A549 treated with AZD2906 at 1 μM for 4 hours (cell line): ENCODE results near the gene CHD9NB. TPM values are rescaled to one million over a fixed set of nuclear protein-coding genes. Genes with fewer than 3 reads are reported as not detected.

Source experiments
- total RNA-seq: library from RNA; stranded (reverse); fragments of 200-300 nt; extraction: Qiagen RNA extraction; gene quantifications from 5 replicates; pipeline ENCODE4 v1.2.3, GENCODE V29; 2022

CHD9NB gene
- total RNA-seq, result 0.88 to 1.3 TPM (median 1.1 TPM) in 5 replicates

DNA sequence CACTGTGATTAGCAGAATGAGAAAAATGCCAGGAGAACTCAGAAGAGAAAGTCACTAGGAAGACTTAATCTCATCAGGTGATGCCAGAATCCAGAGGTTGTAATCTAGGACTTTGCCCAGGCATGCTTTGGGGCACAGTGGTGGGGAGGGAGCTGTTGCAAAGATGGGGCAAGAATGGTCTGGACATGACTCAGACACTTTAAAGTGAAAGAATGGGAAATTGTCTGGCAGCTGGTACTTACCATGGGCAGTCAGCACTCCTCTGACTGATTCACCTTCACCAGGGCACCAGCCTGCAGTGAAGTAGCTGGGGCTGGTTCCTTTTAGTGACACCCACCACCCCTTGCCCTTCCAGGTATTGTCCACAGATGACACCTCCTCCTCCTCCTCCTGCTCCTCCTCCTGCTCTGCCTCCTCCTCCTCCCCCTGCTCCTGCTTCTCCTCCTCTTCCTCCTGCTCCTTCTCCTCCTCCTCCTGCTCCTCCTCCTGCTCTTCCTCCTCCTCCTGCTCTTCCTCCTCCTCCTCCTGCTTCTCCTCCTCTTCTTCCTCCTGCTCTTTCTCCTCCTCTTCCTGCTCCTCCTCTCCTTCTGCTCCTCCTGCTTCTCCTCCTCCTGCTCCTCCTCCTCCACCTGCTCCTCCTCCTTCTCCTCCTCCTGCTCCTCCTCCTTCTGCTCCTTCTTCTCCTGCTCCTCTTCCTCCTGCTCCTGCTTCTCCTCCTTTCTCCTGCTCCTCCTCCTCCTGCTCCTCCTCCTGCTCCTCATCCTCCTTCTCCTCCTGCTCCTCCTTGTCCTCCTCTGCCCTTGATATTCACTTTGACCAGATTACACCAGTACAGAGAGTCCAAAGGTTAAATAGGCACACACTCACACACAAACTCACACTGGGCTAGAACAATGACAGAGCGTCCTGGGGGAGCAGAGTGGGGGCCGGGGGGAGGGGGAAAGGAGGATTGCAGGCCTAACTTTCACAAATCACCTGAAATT, at the start of gene CHD9NB:
TSS of gene CHD9NB (minus strand) at position 379 of the 983 bp plus-strand sequence. CDS start 8,739 bp downstream, outside the sequence.

DNA sequence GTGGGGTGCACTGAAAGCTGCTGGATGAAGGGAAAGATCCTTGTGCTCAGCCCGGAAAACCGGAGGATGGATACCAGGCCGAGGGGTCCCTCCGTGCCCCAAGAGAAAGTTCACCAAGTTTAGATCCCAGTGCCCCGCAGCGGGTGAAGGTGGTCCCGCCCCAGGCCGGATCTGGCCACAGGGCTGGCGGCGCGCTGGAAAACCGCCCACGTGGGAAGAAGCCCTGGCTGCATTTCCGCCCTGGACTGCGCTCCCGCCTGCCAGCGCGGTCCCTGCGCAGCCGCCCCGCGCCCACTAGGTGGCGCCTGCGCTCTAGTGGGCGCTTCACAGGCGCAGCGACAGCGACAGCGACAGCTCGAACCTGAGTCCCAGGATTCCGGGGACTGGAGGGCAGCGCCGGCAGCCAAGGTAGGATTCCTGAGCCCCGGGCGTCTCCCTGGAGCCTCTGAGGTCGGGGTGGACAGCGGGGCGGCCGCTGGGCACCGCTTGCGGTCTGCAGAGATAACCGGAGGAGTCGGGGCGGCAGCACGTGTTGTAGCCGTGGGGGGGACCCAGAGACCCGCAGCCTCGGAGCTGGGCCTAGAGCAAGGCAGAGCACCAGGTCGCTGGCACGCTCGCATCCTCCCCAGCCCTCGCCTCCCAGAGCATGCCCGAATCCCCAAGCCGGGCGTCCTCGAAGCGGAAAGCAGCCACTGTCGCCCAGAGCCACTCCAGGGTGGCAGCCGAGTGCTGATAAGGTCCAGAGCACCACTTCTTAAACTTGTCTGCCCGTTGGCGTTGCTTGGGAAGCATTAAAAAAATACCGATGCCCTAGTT, 2.2 kb upstream of the CHD9NB start, which contains the start of gene CHD9:
TSS of gene CHD9 (plus strand) at position 322 of the 816 bp plus-strand sequence. CDS start 101,099 bp downstream, outside the sequence.

Other genes with a start within 250 kb of the CHD9NB start
- 13.2 to 19.0 TPM (median 14.7 TPM) in 5 replicates for gene CHD9, start 2.1 kb upstream of the CHD9NB start, total RNA-seq